ENCODE data around the gene SGCE.

SGCE gene

GRCh38 chr7:94565247-94565894, 90.6 kb downstream of the SGCE start:
- no peak for ATAC-seq

GRCh38 chr7:94562525-94562924, 93.4 kb downstream of the SGCE start:
- TF ChIP-seq OSR1 (CRISPR knock-in tag; IDR thresholded peaks at IDR 0.05) (no peak), GLIS3 (CRISPR knock-in tag; IDR thresholded peaks at IDR 0.05) (no peak), ZFP3 (CRISPR knock-in tag; IDR thresholded peaks at IDR 0.05) (no peak), PPARA (CRISPR knock-in tag; IDR thresholded peaks at IDR 0.05; ENCODE audit: borderline replicate concordance) (no peak), CSDC2 (CRISPR knock-in tag; IDR thresholded peaks at IDR 0.05) (no peak)
- TF ChIP-seq, protein P1, sequence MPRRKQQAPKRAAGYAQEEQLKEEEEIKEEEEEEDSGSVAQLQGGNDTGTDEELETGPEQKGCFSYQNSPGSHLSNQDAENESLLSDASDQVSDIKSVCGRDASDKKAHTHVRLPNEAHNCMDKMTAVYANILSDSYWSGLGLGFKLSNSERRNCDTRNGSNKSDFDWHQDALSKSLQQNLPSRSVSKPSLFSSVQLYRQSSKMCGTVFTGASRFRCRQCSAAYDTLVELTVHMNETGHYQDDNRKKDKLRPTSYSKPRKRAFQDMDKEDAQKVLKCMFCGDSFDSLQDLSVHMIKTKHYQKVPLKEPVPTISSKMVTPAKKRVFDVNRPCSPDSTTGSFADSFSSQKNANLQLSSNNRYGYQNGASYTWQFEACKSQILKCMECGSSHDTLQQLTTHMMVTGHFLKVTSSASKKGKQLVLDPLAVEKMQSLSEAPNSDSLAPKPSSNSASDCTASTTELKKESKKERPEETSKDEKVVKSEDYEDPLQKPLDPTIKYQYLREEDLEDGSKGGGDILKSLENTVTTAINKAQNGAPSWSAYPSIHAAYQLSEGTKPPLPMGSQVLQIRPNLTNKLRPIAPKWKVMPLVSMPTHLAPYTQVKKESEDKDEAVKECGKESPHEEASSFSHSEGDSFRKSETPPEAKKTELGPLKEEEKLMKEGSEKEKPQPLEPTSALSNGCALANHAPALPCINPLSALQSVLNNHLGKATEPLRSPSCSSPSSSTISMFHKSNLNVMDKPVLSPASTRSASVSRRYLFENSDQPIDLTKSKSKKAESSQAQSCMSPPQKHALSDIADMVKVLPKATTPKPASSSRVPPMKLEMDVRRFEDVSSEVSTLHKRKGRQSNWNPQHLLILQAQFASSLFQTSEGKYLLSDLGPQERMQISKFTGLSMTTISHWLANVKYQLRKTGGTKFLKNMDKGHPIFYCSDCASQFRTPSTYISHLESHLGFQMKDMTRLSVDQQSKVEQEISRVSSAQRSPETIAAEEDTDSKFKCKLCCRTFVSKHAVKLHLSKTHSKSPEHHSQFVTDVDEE (CRISPR knock-in tag; IDR thresholded peaks at IDR 0.05) = no peak

More at GRCh38 chr7:94565247-94565894, 90.6 kb downstream of the SGCE start:
- TF ChIP-seq, protein P1 (CRISPR knock-in tag; IDR thresholded peaks at IDR 0.05) = no peak

GRCh38 chr7:94561841-94562514, 94.0 kb downstream of the SGCE start:
- ATAC-seq = no peak

More at GRCh38 chr7:94562525-94562924, 93.4 kb downstream of the SGCE start:
- no peak for ATAC-seq

GRCh38 chr7:94559972-94560371, 96.0 kb downstream of the SGCE start:
- no peak for ATAC-seq
- TF ChIP-seq ZNF565 (CRISPR knock-in tag; conservative IDR thresholded peaks at IDR 0.05; ENCODE audit: low read depth) (no peak), SNAI2 (CRISPR knock-in tag; IDR thresholded peaks at IDR 0.05) (no peak), GLIS3 (CRISPR knock-in tag; IDR thresholded peaks at IDR 0.05) (no peak), PATZ1 (CRISPR knock-in tag; IDR thresholded peaks at IDR 0.05; ENCODE audit: borderline replicate concordance) (no peak), ARNTL (CRISPR knock-in tag; IDR thresholded peaks at IDR 0.05; ENCODE audit: borderline replicate concordance, low read depth) (no peak), POU6F1 (CRISPR knock-in tag; IDR thresholded peaks at IDR 0.05; ENCODE audit: borderline replicate concordance, low read depth) (no peak), PPARA (CRISPR knock-in tag; IDR thresholded peaks at IDR 0.05; ENCODE audit: borderline replicate concordance) (no peak)
- TF ChIP-seq, protein P2, sequence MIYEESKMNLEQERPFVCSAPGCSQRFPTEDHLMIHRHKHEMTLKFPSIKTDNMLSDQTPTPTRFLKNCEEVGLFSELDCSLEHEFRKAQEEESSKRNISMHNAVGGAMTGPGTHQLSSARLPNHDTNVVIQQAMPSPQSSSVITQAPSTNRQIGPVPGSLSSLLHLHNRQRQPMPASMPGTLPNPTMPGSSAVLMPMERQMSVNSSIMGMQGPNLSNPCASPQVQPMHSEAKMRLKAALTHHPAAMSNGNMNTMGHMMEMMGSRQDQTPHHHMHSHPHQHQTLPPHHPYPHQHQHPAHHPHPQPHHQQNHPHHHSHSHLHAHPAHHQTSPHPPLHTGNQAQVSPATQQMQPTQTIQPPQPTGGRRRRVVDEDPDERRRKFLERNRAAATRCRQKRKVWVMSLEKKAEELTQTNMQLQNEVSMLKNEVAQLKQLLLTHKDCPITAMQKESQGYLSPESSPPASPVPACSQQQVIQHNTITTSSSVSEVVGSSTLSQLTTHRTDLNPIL (CRISPR knock-in tag; IDR thresholded peaks at IDR 0.05; ENCODE audit: low read depth) = no peak

More at GRCh38 chr7:94561841-94562514, 94.0 kb downstream of the SGCE start:
- no peak for TF ChIP-seq TOX (CRISPR knock-in tag; IDR thresholded peaks at IDR 0.05; ENCODE audit: borderline replicate concordance)
- no peak for TF ChIP-seq TCF4 (CRISPR knock-in tag; IDR thresholded peaks at IDR 0.05; ENCODE audit: borderline replicate concordance)
- TF ChIP-seq ZFP30 (CRISPR knock-in tag; IDR thresholded peaks at IDR 0.05) = no peak
- no peak for TF ChIP-seq SNAI2 (CRISPR knock-in tag; IDR thresholded peaks at IDR 0.05)
- TF ChIP-seq RARB (CRISPR knock-in tag; IDR thresholded peaks at IDR 0.05) = no peak
- TF ChIP-seq GLIS3 (CRISPR knock-in tag; IDR thresholded peaks at IDR 0.05) = no peak
- no peak for TF ChIP-seq ESRRG (CRISPR knock-in tag; IDR thresholded peaks at IDR 0.05)
- no peak for TF ChIP-seq PPARA (CRISPR knock-in tag; IDR thresholded peaks at IDR 0.05; ENCODE audit: borderline replicate concordance)
- TF ChIP-seq ISL1 (CRISPR knock-in tag; IDR thresholded peaks at IDR 0.05) = no peak
